Pancreas (tissue), 10 donors: Measurements from ENCODE around the gene CSTPP1. TPM values are rescaled to one million over a fixed set of nuclear protein-coding genes. Genes with fewer than 3 reads are reported as not detected.

ENCODE experiments used
- ATAC-seq, 4 donors: fragments of 200-7000 bp; cut with Tn5 transposase; one replicate each; pipeline versions ENCODE4 v1.8.0 to v1.9.1; 2020; ENCODE audit warnings: mild to moderate bottlenecking in 4 of 4, moderate library complexity in 4 of 4
- DNase-seq, 6 donors: peaks; one replicate each; pipeline ENCODE4 v3.0.0-alpha.2; 2020
- FAIRE-seq: peaks from 2 replicates; lab custom pipeline; 2012; peaks lifted over from hg19 to GRCh38; lab: Jason Lieb, UNC
- H3K27ac ChIP-seq, 4 donors: fragments of 200-600 bp; sonication (generic); 1 replicate in 3 of 4; 2 replicates in 1 of 4; pipeline versions ENCODE4 v1.5.0 to v1.8.0; 2020
- H3K27me3 ChIP-seq, 4 donors: fragments of 200-600 bp; one replicate each; pipeline ENCODE4 v1.8.0; 2021
- H3K36me3 ChIP-seq, 3 donors: fragments of 200-600 bp; sonication (generic) in 1 of 3; one replicate each; pipeline versions ENCODE4 v1.5.0 to v1.8.0; 2020 to 2021
- H3K4me1 ChIP-seq, 3 donors: fragments of 200-600 bp; one replicate each; pipeline ENCODE4 v1.8.0; 2021
- H3K4me3 ChIP-seq, 4 donors: fragments of 200-600 bp; sonication (generic) in 2 of 4; one replicate each; pipeline versions ENCODE4 v1.5.0 to v1.8.0; 2020 to 2021
- H3K9me3 ChIP-seq, 4 donors: fragments of 200-600 bp; one replicate each; pipeline ENCODE4 v1.8.0; 2021
- WGBS, 2 donors: extraction: QIAGEN DNeasy Blood & Tissue Kit; methylation state at CpG; one replicate each; pipeline ENCODE4 v1.1.7; 2013; 5-methylcytosine and 5-hydroxymethylcytosine counted together
- intact Hi-C, 3 donors: fragments of 100-400 bp; cut with DNase I; formaldehyde crosslinking; loops; one replicate each; pipeline versions ENCODE4 v1.11.1 to v1.14.2; 2022
- polyA plus RNA-seq, 2 donors: library from polyadenylated mRNA; stranded (reverse); fragments of 200-250 nt; gene quantifications; one replicate each; pipeline ENCODE4 v1.2.3, GENCODE V29; 2013
- total RNA-seq, 6 donors: library from RNA; stranded (reverse); fragmentation: NEBNext Ultra II Directional in 4 of 6; extraction: Animal tissue kit (Norgen Biotek cat#: 25700) in 4 of 6; gene quantifications; one replicate each; pipeline versions ENCODE4 v1.2.1 to v1.2.4, GENCODE V29; 2021 to 2023
- TF ChIP-seq, protein P1 (sequence below), 4 donors: fragments of 200-600 bp; sonication (generic) in 3 of 4; IDR thresholded peaks; one replicate each; pipeline versions ENCODE4 v1.5.0 to v1.8.0; 2021; ENCODE audit warnings: antibody characterized with exemption in 4 of 4
- donor health status: healthy with polysubstance abuse.
- donor health status: DM: no; HTN: no; CAD: no; lungs with moderate emphysema.
- donor health status: DM: no; HTN: no; CAD: no.
- donor health status: control.
- donor health status: control.
- donor health status: Bipolar disorder and iron deficiency.
- donor health status: DM: yes; HTN: yes; CAD: no.
- donor health status: DM: no; HTN: no; CAD: no.
- donor health status: DM: no; HTN: no; CAD: no.
- donor health status: DM: yes; HTN: yes; CAD: no.

Gene CSTPP1
- total and polyA plus RNA-seq, 8 donors: 9.7 to 23.6 (median 14.0) TPM

DNA sequence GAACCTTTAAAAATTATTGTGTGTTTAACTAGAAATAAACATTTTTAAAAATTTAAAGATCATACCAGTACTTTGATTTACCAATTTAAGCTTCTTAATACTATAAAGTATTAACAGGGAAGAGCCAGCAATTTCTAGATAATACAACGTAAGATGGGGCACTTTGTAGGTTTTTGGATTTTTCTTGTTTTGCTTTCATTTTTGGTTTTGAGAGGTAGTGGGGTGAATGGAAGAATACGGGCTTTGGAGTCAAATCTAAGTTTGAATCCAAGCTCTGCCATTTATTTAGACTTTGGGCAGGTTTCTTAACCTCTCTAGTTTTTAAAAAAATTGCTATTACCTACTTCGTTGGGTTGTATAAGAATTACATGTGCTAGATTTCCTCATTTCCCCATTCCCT, 44.9 kb downstream of the CSTPP1 start:
- FAIRE-seq (no peak), DNase-seq (no peak)
- no peak overlapping the region for H3K4me3 ChIP-seq

DNA sequence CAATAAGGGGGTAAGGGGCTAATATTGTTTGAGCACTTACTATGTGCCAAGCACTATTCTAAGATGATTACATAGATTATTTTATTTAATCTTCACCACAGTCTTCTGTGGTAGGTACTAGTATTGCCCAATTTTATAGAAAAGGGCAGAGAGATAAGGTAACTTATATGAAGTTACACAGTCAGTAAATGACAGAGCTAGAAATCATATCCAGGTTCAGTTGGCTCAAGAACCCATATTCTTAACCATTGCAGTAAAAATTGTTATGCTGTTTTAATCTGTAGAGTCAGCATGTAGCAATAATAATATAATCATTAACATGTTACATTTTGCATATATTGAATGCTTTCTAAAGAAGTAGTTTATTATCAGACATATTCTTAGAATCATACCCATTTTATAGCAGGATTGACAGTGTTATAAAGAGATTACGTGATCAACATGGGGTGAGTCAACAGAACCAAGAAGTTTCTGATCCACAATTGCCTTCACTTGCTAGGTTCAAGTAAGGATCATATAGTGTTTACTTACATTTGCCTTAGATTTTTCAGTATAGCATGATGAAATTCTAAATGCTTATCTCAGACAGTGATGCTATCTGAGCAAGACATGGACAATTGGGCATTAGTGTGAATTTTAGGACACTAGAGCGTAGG, 46.4 kb downstream of the CSTPP1 start:
- FAIRE-seq: no peak
- intact Hi-C loops: no loop called here
- Histone ChIP-seq H3K36me3 (no peaks in the 10 kb centered on the region), H3K9me3 (no peaks in the 10 kb centered on the region), H3K4me3 (no peak overlapping the region), H3K27me3 (no peaks in the 10 kb centered on the region), H3K4me1 (no peaks in the 10 kb centered on the region), H3K27ac (no peak overlapping the region)
- TF ChIP-seq, protein P1, sequence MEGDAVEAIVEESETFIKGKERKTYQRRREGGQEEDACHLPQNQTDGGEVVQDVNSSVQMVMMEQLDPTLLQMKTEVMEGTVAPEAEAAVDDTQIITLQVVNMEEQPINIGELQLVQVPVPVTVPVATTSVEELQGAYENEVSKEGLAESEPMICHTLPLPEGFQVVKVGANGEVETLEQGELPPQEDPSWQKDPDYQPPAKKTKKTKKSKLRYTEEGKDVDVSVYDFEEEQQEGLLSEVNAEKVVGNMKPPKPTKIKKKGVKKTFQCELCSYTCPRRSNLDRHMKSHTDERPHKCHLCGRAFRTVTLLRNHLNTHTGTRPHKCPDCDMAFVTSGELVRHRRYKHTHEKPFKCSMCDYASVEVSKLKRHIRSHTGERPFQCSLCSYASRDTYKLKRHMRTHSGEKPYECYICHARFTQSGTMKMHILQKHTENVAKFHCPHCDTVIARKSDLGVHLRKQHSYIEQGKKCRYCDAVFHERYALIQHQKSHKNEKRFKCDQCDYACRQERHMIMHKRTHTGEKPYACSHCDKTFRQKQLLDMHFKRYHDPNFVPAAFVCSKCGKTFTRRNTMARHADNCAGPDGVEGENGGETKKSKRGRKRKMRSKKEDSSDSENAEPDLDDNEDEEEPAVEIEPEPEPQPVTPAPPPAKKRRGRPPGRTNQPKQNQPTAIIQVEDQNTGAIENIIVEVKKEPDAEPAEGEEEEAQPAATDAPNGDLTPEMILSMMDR (IDR thresholded peaks at IDR 0.05): no peak
- 97% methylated on average over 2 of the region's 2 CpGs for WGBS, 2 donors
- no peak for DNase-seq
- ATAC-seq: no peak

More for the DNA sequence above, 44.9 kb downstream of the CSTPP1 start:
- TF ChIP-seq, protein P1 (IDR thresholded peaks at IDR 0.05): no peak
- Histone ChIP-seq H3K27me3 (no peaks in the 10 kb centered on the region), H3K27ac (no peak overlapping the region), H3K9me3 (no peaks in the 10 kb centered on the region), H3K36me3 (no peaks in the 10 kb centered on the region), H3K4me1 (peaks cover 0 to 3% (median 0%) of the 10 kb centered on the region in 3 donors)
- intact Hi-C loops: no loop called here
- no peak for ATAC-seq
- WGBS, 2 donors: 92 to 93% methylated on average over 3 of the region's 3 CpGs

DNA sequence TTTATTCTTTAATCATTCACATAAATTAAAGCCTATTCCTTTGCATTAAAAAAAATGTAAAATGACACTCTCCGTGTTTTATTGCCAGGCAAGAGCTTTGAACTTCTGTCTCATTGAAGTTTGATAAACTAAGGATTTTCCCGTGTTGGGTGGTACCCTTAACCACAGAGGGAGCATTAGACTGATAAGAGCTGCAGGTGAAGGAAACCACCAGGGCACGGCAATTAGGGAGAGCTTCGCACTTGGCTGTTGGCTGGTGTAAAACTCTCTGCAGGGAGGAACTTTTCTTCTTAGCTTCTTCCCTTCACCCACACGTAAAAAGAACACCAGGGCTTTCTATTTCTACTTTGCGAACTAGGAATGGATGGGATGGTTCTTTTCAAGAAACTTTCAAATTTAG, 47.0 kb downstream of the CSTPP1 start:
- WGBS, 2 donors: 83 to 86% methylated on average over 6 of the region's 6 CpGs
- no peak for ATAC-seq

DNA sequence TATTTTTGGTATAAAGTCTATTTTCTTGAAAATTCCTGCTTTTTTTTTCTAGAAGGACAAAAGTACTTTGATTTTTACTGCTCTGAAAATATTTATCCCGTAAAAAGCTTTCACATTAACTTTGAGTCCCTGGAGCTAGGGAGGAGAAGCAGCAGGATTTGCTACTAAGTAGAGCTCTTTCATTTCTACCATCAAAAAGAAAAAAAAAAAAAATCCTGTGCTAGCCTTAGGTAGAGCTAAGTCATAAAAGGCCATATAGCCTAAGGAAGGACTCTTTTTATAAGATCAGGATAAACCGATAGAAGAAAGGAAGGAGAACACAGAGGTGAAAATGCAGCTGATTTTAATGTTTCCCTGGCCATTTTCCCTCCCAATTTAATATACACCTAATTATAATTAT, 48.0 kb downstream of the CSTPP1 start:
- no peak for ATAC-seq
- DNase-seq: no peak
- 93% methylated on average over 2 of the region's 2 CpGs for whole genome bisulfite sequencing, 2 donors

More for the DNA sequence above, 47.0 kb downstream of the CSTPP1 start:
- TF ChIP-seq, protein P1 (IDR thresholded peaks at IDR 0.05): no peak
- DNase-seq (no peak), FAIRE-seq (no peak)
- Histone ChIP-seq H3K4me1 (no peaks in the 10 kb centered on the region), H3K9me3 (no peaks in the 10 kb centered on the region), H3K27me3 (no peaks in the 10 kb centered on the region), H3K36me3 (no peaks in the 10 kb centered on the region), H3K27ac (no peak overlapping the region), H3K4me3 (no peak overlapping the region)
- intact Hi-C loops: no loop called here

DNA sequence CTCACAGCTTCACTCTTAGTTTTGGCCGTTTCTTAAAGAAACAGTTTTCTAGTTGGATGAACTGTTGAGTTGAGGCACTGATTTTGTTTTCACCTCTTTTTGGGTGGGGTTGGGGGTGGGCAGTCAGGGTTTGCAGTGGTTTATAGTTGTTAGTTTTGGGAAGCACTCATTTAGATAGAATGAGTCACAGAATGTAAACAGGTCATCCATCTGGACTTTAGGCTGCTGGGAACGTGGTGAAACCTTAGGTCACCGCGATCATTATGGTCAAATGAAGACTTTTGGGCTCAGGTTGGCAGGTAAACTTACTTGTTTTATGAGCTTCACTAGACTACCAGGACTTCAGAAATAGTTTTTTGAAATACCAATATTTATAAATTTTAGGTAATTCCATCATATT, 48.4 kb downstream of the CSTPP1 start:
- intact Hi-C loops: no loop called here
- TF ChIP-seq, protein P1 (IDR thresholded peaks at IDR 0.05): no peak
- 86 to 91% methylated on average over 4 of the region's 4 CpGs for WGBS, 2 donors
- Histone ChIP-seq H3K9me3 (no peaks in the 10 kb centered on the region), H3K36me3 (no peaks in the 10 kb centered on the region), H3K4me3 (no peak overlapping the region), H3K4me1 (no peaks in the 10 kb centered on the region), H3K27me3 (no peaks in the 10 kb centered on the region), H3K27ac (no peak overlapping the region)
- FAIRE-seq (no peak), ATAC-seq (no peak), DNase-seq (no peak)

More for the DNA sequence above, 48.0 kb downstream of the CSTPP1 start:
- Histone ChIP-seq H3K4me3 (no peak overlapping the region), H3K4me1 (no peaks in the 10 kb centered on the region), H3K27me3 (no peaks in the 10 kb centered on the region), H3K36me3 (no peaks in the 10 kb centered on the region), H3K9me3 (no peaks in the 10 kb centered on the region), H3K27ac (no peak overlapping the region)
- intact Hi-C loops: no loop called here
- FAIRE-seq: no peak
- TF ChIP-seq, protein P1 (IDR thresholded peaks at IDR 0.05): no peak
